ENCODE data around the gene PALM.
"Not testable (repeated sequence)": the region's sequence is repeated elsewhere in the genome, so short reads cannot be mapped to it uniquely, and the experiment has no call there.

PALM gene

GRCh38 chr19:741506-742131 is 32.9 kb downstream of the PALM start:
- peak; percentile 71 for DNase-seq (ENCODE audit: low spot score)
- in situ Hi-C loops (cut with MboI; ENCODE audit: low pct_unique_long_range_greater_than_20kb, low sequenced_read_pairs, unreplicated experiment), result loop anchor here (25.0 kb wide), 1 partner anchor 154 kb away; the partner anchor contains the start of gene HCN2
- TF ChIP-seq CTCF (IDR thresholded peaks at IDR 0.05; ENCODE audit: extremely low read depth, insufficient read depth, missing control alignments), result peak; percentile 30

- in situ Hi-C loops (cut with MboI; ENCODE audit: low pct_unique_long_range_greater_than_20kb, low sequenced_read_pairs, unreplicated experiment), result loop anchor here (25.0 kb wide), 1 partner anchor 155 kb away; the partner anchor contains the start of gene HCN2
- no peak for DNase-seq (ENCODE audit: low spot score)
- TF ChIP-seq CTCF (IDR thresholded peaks at IDR 0.05; ENCODE audit: extremely low read depth, insufficient read depth, missing control alignments), result no peak
These were observed 33.9 kb downstream of the PALM start for GRCh38 chr19:742540-743075.

GRCh38 chr19:743168-743687 is 34.5 kb downstream of the PALM start:
- in situ Hi-C loops (cut with MboI; ENCODE audit: low pct_unique_long_range_greater_than_20kb, low sequenced_read_pairs, unreplicated experiment), result loop anchor here (25.0 kb wide), 1 partner anchor 156 kb away; the partner anchor contains the start of gene HCN2
- no peak for DNase-seq (ENCODE audit: low spot score)
- no peak for TF ChIP-seq CTCF (IDR thresholded peaks at IDR 0.05; ENCODE audit: extremely low read depth, insufficient read depth, missing control alignments)

GRCh38 chr19:745138-745537 is 36.4 kb downstream of the PALM start:
- in situ Hi-C loops (cut with MboI; ENCODE audit: low pct_unique_long_range_greater_than_20kb, low sequenced_read_pairs, unreplicated experiment), result loop anchor here (25.0 kb wide), 1 partner anchor 158 kb away; the partner anchor contains the start of gene HCN2
- not testable (repeated sequence) for DNase-seq (ENCODE audit: low spot score)

- DNase-seq (ENCODE audit: low spot score), result no peak
- in situ Hi-C loops (cut with MboI; ENCODE audit: low pct_unique_long_range_greater_than_20kb, low sequenced_read_pairs, unreplicated experiment), result loop anchor here (25.0 kb wide), 1 partner anchor 159 kb away; the partner anchor contains the start of gene HCN2
These were observed 37.6 kb downstream of the PALM start for GRCh38 chr19:746208-746819.

GRCh38 chr19:746956-747355 is 38.2 kb downstream of the PALM start:
- in situ Hi-C loops (cut with MboI; ENCODE audit: low pct_unique_long_range_greater_than_20kb, low sequenced_read_pairs, unreplicated experiment), result loop anchor here (25.0 kb wide), 1 partner anchor 160 kb away; the partner anchor contains the start of gene HCN2
- DNase-seq (ENCODE audit: low spot score), result no peak
- no peak for TF ChIP-seq CTCF (IDR thresholded peaks at IDR 0.05; ENCODE audit: extremely low read depth, insufficient read depth, missing control alignments)

More at GRCh38 chr19:746208-746819, 37.6 kb downstream of the PALM start:
- no peak for TF ChIP-seq CTCF (IDR thresholded peaks at IDR 0.05; ENCODE audit: extremely low read depth, insufficient read depth, missing control alignments)

All from GM13977 (cell line).